A673 (cell line): ENCODE measurements around the gene VSTM2L. TPM values are rescaled to one million over a fixed set of nuclear protein-coding genes. Genes with fewer than 3 reads are reported as not detected.
A peak's percentile ranks its signal among the peaks of the same experiment; 100 is the strongest.

Experiments used
- BruUV-seq: library from RNA; stranded (reverse); fragments of 400-500 nt; replicated peaks from 2 replicates; lab custom pipeline; 2021; lab: Mats Ljungman, UMichigan
- CTCF ChIA-PET: fragments of 300-600 bp; sonication (Branson Sonifier 250); formaldehyde crosslinking; loops from one replicate; lab custom pipeline; 2022; ENCODE audit warnings: antibody characterized with exemption; lab: Charles Lee
- POLR2A ChIA-PET: fragments of 300-600 bp; sonication (Branson Sonifier 250); formaldehyde crosslinking; loops from one replicate; lab custom pipeline; 2022; ENCODE audit warnings: antibody characterized with exemption; ENCODE audit not compliant: low non-redundant PET; lab: Charles Lee
- DNase-seq: peaks from one replicate; pipeline ENCODE4 v3.0.0-alpha.2; 2015; ENCODE audit warnings: low spot score
- H3K27ac ChIP-seq: fragments of 200-600 bp; sonication (generic); 2 replicates; pipeline ENCODE4 v1.5.1; 2016; ENCODE audit warnings: mixed run types, low read depth, mild to moderate bottlenecking, mixed read lengths, antibody characterized with exemption, low read length; ENCODE audit not compliant: poor library complexity, severe bottlenecking
- H3K27me3 ChIP-seq: fragments of 200-600 bp; sonication (generic); replicated peaks from 2 replicates; pipeline ENCODE4 v1.6.1; 2017; ENCODE audit warnings: mixed run types, low read depth, mild to moderate bottlenecking, mixed read lengths, antibody characterized with exemption, low read length; ENCODE audit not compliant: insufficient read depth, poor library complexity
- H3K36me3 ChIP-seq: fragments of 200-600 bp; sonication (generic); 2 replicates; pipeline ENCODE4 v1.6.1; 2016; ENCODE audit warnings: mixed run types, mild to moderate bottlenecking, mixed read lengths, antibody characterized with exemption, low read length; ENCODE audit not compliant: insufficient read depth, poor library complexity, severe bottlenecking
- H3K4me1 ChIP-seq: fragments of 200-600 bp; sonication (generic); 2 replicates; pipeline ENCODE4 v1.6.1; 2017; ENCODE audit warnings: mixed run types, mild to moderate bottlenecking, mixed read lengths, antibody characterized with exemption, low read length; ENCODE audit not compliant: insufficient read depth, poor library complexity, severe bottlenecking
- H3K4me3 ChIP-seq: fragments of 200-600 bp; sonication (generic); 2 replicates; pipeline ENCODE4 v1.5.1; 2016; ENCODE audit warnings: low read depth, mixed run types, mild to moderate bottlenecking, mixed read lengths, low read length; ENCODE audit not compliant: poor library complexity, severe bottlenecking
- H3K9me3 ChIP-seq: fragments of 200-600 bp; sonication (generic); 2 replicates; pipeline ENCODE4 v1.6.1; 2016; ENCODE audit warnings: mixed run types, low read depth, mild to moderate bottlenecking, mixed read lengths, antibody characterized with exemption, low read length; ENCODE audit not compliant: poor library complexity, severe bottlenecking
- EZH2 ChIP-seq: fragments of 200-600 bp; sonication (generic); IDR thresholded peaks from 2 replicates; pipeline ENCODE4 v1.6.1; 2017; ENCODE audit warnings: borderline replicate concordance, low read depth, mild to moderate bottlenecking, mixed read lengths, antibody characterized with exemption, low read length; ENCODE audit not compliant: poor library complexity, severe bottlenecking
- intact Hi-C: fragments of 100-400 bp; cut with micrococcal nuclease; formaldehyde crosslinking; loops from one replicate; pipeline ENCODE4 v1.10.0; 2022; ENCODE audit not compliant: unreplicated experiment
- total RNA-seq: library from RNA; stranded (reverse); gene quantifications from 2 replicates; pipeline ENCODE4 v1.2.3, GENCODE V29; 2021
- TF ChIP-seq, protein P1 (sequence below): fragments of 300-800, 200-600 bp; sonication (generic); conservative IDR thresholded peaks from 2 replicates; pipeline ENCODE4 v1.5.1; 2017; ENCODE audit warnings: low read depth, mild to moderate bottlenecking, antibody characterized with exemption, low read length, moderate library complexity, mixed read lengths

Gene VSTM2L
- total RNA-seq, 1 experiment from 2014 or later: 23.3 TPM

DNA sequence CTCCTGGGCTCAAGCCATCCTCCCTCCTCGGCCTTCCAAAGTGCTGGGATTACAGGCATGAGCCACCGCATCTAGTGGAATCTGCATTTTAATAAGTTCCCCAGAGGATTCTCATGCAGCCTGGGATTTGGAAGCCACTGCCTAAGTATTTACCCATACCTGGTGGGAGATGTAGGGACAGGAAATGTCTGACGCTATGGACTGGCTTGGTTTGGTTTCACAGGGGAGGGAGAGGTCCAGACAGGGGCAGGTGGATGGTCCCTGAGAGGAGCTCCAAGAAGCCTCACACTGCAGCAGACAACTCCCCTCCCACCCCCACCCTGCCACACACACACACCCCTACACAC is 4.4 kb downstream of the VSTM2L start:
- Histone ChIP-seq H3K4me3 (no peak overlapping the region), H3K27ac (peak overlapping the region; percentile 28), H3K9me3 (no peaks in the 10 kb centered on the region), H3K36me3 (no peaks in the 10 kb centered on the region), H3K27me3 (no peaks in the 10 kb centered on the region), H3K4me1 (peaks cover 60% of the 10 kb centered on the region)
- DNase-seq: peak; percentile 45
- ChIA-PET CTCF (interaction anchor here (1.3 kb wide), 1 partner anchor 9 kb away, joined by 4 read pairs; no protein-coding TSS in a partner anchor), POLR2A (interaction anchor here (1.2 kb wide), 1 partner anchor 8 kb away, joined by 3 read pairs; no protein-coding TSS in a partner anchor)
- TF ChIP-seq, protein P1, sequence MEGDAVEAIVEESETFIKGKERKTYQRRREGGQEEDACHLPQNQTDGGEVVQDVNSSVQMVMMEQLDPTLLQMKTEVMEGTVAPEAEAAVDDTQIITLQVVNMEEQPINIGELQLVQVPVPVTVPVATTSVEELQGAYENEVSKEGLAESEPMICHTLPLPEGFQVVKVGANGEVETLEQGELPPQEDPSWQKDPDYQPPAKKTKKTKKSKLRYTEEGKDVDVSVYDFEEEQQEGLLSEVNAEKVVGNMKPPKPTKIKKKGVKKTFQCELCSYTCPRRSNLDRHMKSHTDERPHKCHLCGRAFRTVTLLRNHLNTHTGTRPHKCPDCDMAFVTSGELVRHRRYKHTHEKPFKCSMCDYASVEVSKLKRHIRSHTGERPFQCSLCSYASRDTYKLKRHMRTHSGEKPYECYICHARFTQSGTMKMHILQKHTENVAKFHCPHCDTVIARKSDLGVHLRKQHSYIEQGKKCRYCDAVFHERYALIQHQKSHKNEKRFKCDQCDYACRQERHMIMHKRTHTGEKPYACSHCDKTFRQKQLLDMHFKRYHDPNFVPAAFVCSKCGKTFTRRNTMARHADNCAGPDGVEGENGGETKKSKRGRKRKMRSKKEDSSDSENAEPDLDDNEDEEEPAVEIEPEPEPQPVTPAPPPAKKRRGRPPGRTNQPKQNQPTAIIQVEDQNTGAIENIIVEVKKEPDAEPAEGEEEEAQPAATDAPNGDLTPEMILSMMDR: no peak
- no peak for TF ChIP-seq EZH2
- BruUV-seq: no TSS peak
- intact Hi-C loops: no loop called here

DNA sequence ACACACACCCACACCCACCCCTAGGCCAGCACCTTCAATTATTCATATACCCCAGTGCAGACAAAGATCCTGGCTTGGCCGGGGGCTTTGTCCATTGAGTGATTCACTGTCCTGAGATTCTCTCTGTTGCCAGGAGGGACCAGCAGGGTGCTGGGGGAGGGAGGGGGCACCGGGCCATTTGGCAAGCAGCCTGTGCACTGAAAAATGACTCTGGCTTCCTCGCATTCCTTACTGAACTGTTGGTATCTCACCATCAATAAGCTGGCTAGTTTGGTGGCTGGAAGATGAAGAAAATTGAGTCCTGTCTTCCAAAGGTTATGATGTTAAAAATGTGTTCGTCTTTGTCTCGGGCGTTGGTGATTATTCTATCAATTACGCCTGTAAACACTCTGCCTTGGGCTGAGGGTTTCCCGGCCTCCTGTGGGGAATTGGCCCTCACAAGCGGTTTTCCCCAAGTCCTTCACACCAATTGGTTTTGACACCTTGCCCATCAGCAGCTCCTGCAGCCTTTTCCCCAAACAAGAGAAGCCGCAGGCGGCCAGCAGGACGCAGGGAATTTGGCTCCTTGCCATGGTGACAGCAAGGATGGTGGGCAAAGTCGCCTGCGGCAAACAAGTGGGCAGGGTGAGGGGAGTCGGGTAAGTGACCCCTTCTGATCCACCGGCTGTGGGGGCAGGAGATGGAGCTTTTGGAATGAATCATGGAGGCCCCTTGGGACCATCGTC is 4.9 kb downstream of the VSTM2L start:
- intact Hi-C loops: no loop called here
- peak; percentile 83 for DNase-seq
- H3K27ac ChIP-seq: no peak overlapping the region
- CTCF ChIA-PET: interaction anchor here (1.3 kb wide), 1 partner anchor 10 kb away, joined by 4 read pairs; no protein-coding TSS in a partner anchor
- H3K4me1 ChIP-seq: peaks cover 65% of the 10 kb centered on the region
- TF ChIP-seq, protein P1: no peak
- TF ChIP-seq EZH2: no peak
- no peak overlapping the region for H3K4me3 ChIP-seq
- POLR2A ChIA-PET: interaction anchor here (1.2 kb wide), 1 partner anchor 8 kb away, joined by 3 read pairs; no protein-coding TSS in a partner anchor
- BruUV-seq: no TSS peak
- no peaks in the 10 kb centered on the region for H3K27me3 ChIP-seq
- no peaks in the 10 kb centered on the region for H3K9me3 ChIP-seq
- H3K36me3 ChIP-seq: no peaks in the 10 kb centered on the region

DNA sequence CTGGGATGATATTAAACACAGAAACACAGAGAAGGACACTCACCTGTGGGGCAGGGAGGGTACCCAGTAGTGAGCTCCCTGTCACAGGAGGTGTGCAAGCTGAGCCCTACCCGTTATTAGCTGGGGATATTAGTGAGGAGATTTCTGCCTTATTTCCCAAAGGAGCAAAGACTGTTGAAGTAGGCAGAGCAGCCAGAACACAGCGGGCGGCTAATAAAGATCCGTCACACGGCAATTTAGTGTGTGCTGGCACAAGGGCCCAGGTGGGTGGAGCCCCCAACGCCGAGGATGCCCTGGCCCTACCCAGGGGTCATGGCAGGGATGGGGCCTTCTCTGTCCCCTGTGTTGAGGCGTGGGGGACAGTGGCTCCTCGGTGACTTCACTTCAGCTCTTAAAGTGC is 8.3 kb downstream of the VSTM2L start:
- TF ChIP-seq, protein P1: no peak
- no peak for TF ChIP-seq EZH2
- Histone ChIP-seq H3K9me3 (no peaks in the 10 kb centered on the region), H3K4me1 (peaks cover 77% of the 10 kb centered on the region), H3K27me3 (no peaks in the 10 kb centered on the region), H3K4me3 (no peak overlapping the region), H3K27ac (peak overlapping the region; percentile 52), H3K36me3 (no peaks in the 10 kb centered on the region)
- peak; percentile 73 for DNase-seq
- CTCF ChIA-PET: interaction anchor here (0.6 kb wide), 1 partner anchor 9 kb away, joined by 3 read pairs; no protein-coding TSS in a partner anchor
- BruUV-seq: no TSS peak
- intact Hi-C loops: no loop called here
- POLR2A ChIA-PET: interaction anchor here (0.6 kb wide), 1 partner anchor 818 kb away, joined by 6 read pairs; no protein-coding TSS in a partner anchor
